Suprapubic skin (tissue), 4 donors: Measurements from ENCODE around the gene TRMT11. TPM values are rescaled to one million over a fixed set of nuclear protein-coding genes. Genes with fewer than 3 reads are reported as not detected.
A peak's percentile ranks its signal among the peaks of the same experiment; 100 is the strongest.

Source experiments
- DNase-seq, 2 donors: peaks; one replicate each; pipeline ENCODE4 v3.0.0-alpha.2; 2019; ENCODE audit warnings: low spot score in 2 of 2
- H3K27ac ChIP-seq: fragments of 200-600 bp; sonication (generic); one replicate; pipeline ENCODE4 v1.5.1; 2019
- H3K27me3 ChIP-seq: fragments of 200-600 bp; sonication (generic); one replicate; pipeline ENCODE4 v1.5.1; 2019
- H3K36me3 ChIP-seq: fragments of 200-600 bp; sonication (generic); one replicate; pipeline ENCODE4 v1.5.1; 2019
- H3K4me1 ChIP-seq: fragments of 200-600 bp; sonication (generic); one replicate; pipeline ENCODE4 v1.5.1; 2019
- H3K4me3 ChIP-seq: fragments of 200-600 bp; sonication (generic); one replicate; pipeline ENCODE4 v1.5.1; 2019; ENCODE audit warnings: mild to moderate bottlenecking
- H3K9me3 ChIP-seq: fragments of 200-600 bp; sonication (generic); one replicate; pipeline ENCODE4 v1.5.1; 2019
- EP300 ChIP-seq: sonication (generic); formaldehyde crosslinking; IDR thresholded peaks from one replicate; pipeline ENCODE4 v1.6.1; 2017; ENCODE audit warnings: antibody characterized with exemption
- POLR2A ChIP-seq, 2 donors: fragments of 450-650 bp; IDR thresholded peaks; one replicate each; pipeline ENCODE4 v1.6.1; 2017; ENCODE audit warnings: antibody characterized with exemption in 2 of 2, mild to moderate bottlenecking in 2 of 2, moderate library complexity in 2 of 2
- POLR2AphosphoS5 ChIP-seq, 3 donors: sonication (generic); formaldehyde crosslinking; IDR thresholded peaks; one replicate each; pipeline ENCODE4 v1.6.1; 2017; ENCODE audit warnings: antibody characterized with exemption in 3 of 3
- WGBS: methylation state at CpG from one replicate; pipeline ENCODE4 v1.1.5; 2018; 5-methylcytosine and 5-hydroxymethylcytosine counted together
- total RNA-seq, 4 donors: library from RNA; depleted of rRNA; stranded (reverse); fragments of >200 nt; gene quantifications; one replicate each; pipeline ENCODE4 v1.1.0, GENCODE V29; 2016
- TF ChIP-seq, protein P1 (sequence below), 2 donors: fragments of 200-600 bp in 1 of 2; fragments of 450-650 bp in 1 of 2; sonication (generic) in 1 of 2; IDR thresholded peaks; one replicate each; pipeline ENCODE4 v1.5.1; 2016 to 2019; ENCODE audit warnings: antibody characterized with exemption in 2 of 2, mild to moderate bottlenecking in 1 of 2, moderate library complexity in 1 of 2

The TRMT11 gene
- total RNA-seq, 4 donors from 2014 or later = 6.6 to 28.4 (median 11.1) TPM

DNA sequence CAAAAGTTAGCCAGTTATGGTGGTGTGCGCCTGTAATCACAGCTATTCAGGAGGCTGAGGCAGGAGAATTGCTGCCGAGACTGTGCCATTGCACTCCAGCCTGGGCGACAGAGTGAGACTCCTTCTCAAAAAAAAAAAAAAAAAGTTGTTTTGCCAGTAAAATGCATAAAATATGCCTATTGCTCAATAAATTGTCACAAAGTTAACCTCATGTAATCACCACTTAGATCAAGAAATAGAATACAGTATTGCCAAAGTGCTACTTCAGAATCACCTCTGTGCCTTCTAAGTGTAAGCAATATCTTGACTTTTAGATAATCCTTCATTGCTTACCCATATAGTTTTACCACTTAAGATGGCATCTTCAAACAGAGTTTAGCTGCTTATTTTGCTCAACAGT lies 80.7 kb downstream of the TRMT11 start:
- 86% methylated on average over 3 of the region's 3 CpGs for WGBS
- Histone ChIP-seq H3K27ac (no peak overlapping the region), H3K9me3 (peaks cover 4% of the 10 kb centered on the region), H3K36me3 (no peaks in the 10 kb centered on the region), H3K4me3 (no peak overlapping the region), H3K27me3 (no peaks in the 10 kb centered on the region), H3K4me1 (peaks cover 5% of the 10 kb centered on the region)
- no peak for TF ChIP-seq POLR2A (IDR thresholded peaks at IDR 0.05)
- no peak for DNase-seq

DNA sequence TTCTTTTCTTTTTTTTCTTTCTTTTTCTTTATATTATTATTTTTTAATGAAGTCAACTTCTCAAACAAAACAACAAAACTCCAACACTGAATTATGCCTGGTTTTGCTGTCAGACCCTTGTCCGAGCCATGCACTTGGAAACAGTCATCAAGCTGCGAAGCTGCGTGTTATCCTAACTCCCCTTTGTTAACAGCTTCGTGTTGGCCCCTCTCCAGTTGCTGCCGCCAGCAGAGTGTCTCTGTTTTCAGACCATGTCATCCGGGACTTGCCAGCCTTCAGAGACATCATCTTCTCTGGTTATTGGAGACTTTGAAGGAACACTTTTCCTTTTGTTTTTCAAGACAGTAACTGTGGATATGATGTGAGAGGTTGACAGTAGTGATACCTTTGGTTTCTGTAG lies 83.1 kb downstream of the TRMT11 start:
- Histone ChIP-seq H3K27ac (no peak overlapping the region), H3K27me3 (no peaks in the 10 kb centered on the region), H3K9me3 (peaks cover 4% of the 10 kb centered on the region), H3K4me3 (no peak overlapping the region), H3K36me3 (no peaks in the 10 kb centered on the region), H3K4me1 (peaks cover 5% of the 10 kb centered on the region)
- 71% methylated on average over 6 of the region's 6 CpGs for WGBS
- no peak for DNase-seq
- TF ChIP-seq EP300 = no peak
- TF ChIP-seq, protein P1, sequence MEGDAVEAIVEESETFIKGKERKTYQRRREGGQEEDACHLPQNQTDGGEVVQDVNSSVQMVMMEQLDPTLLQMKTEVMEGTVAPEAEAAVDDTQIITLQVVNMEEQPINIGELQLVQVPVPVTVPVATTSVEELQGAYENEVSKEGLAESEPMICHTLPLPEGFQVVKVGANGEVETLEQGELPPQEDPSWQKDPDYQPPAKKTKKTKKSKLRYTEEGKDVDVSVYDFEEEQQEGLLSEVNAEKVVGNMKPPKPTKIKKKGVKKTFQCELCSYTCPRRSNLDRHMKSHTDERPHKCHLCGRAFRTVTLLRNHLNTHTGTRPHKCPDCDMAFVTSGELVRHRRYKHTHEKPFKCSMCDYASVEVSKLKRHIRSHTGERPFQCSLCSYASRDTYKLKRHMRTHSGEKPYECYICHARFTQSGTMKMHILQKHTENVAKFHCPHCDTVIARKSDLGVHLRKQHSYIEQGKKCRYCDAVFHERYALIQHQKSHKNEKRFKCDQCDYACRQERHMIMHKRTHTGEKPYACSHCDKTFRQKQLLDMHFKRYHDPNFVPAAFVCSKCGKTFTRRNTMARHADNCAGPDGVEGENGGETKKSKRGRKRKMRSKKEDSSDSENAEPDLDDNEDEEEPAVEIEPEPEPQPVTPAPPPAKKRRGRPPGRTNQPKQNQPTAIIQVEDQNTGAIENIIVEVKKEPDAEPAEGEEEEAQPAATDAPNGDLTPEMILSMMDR (IDR thresholded peaks at IDR 0.05) = no peak
- no peak for TF ChIP-seq POLR2AphosphoS5 (IDR thresholded peaks at IDR 0.05)
- no peak for TF ChIP-seq POLR2A (IDR thresholded peaks at IDR 0.05)

DNA sequence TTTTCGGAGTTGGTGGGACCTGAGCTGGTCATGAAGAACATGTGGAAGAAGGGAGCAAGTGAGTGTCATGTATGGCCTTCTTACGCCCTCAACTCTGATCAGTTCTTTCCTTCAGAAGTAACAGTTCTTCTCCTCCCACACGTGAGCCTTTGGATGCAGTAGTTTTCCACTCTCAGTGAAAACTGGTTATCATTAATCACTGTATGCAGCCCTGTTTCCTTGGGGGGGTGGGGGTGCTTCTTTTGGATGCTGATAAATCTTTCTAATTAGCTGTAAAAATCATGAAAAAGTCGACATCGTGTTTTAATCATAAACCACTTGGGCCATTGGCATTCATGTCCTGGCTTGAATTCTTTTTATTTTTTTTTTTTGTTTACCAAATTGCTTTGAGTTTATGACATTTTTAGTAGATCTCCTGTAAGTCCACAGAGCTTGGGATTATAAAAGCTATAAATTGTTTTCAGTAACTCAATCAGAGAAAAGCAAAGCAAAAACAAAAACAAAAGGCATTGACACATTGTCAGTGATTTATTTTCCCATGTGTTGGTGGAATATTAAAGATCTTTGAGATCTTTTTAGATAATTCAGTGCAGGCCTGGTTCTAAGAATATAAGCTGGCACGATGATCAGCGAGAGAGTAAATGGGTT lies 84.8 kb downstream of the TRMT11 start:
- Histone ChIP-seq H3K4me3 (no peak overlapping the region), H3K27me3 (no peaks in the 10 kb centered on the region), H3K4me1 (peaks cover 5% of the 10 kb centered on the region), H3K36me3 (no peaks in the 10 kb centered on the region), H3K27ac (peak overlapping the region; percentile 65), H3K9me3 (peaks cover 2% of the 10 kb centered on the region)
- no peak for DNase-seq
- WGBS = 52% methylated on average over 7 of the region's 7 CpGs
- TF ChIP-seq POLR2A (IDR thresholded peaks at IDR 0.05) (no peak), EP300 (no peak), POLR2AphosphoS5 (IDR thresholded peaks at IDR 0.05) (no peak)
- TF ChIP-seq, protein P1 (IDR thresholded peaks at IDR 0.05) = no peak

DNA sequence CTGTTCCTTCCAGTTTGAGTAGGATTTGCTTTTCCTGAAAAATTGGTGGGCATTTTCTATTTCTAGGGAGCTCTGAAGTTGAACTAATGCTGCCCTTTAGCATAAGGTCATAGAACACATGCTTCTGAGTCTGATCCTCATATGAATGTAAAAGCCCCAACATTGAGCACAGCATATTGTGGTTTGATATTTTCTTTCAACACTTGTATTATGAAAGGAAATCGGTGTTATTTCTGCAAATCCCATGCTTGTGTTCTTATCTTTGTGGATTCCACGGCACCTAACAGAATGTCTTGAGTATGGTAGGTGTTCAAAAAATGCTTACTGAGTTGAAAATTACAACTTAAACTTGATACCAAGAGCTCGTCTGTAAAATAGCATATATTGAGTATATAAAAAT lies 85.8 kb downstream of the TRMT11 start:
- 95% methylated on average over 3 of the region's 3 CpGs for WGBS
- Histone ChIP-seq H3K4me3 (no peak overlapping the region), H3K27ac (no peak overlapping the region), H3K27me3 (no peaks in the 10 kb centered on the region), H3K4me1 (peaks cover 5% of the 10 kb centered on the region), H3K36me3 (no peaks in the 10 kb centered on the region), H3K9me3 (no peaks in the 10 kb centered on the region)
- DNase-seq = no peak
- TF ChIP-seq POLR2AphosphoS5 (IDR thresholded peaks at IDR 0.05) (no peak), EP300 (no peak), POLR2A (IDR thresholded peaks at IDR 0.05) (no peak)
- TF ChIP-seq, protein P1 (IDR thresholded peaks at IDR 0.05) = no peak

DNA sequence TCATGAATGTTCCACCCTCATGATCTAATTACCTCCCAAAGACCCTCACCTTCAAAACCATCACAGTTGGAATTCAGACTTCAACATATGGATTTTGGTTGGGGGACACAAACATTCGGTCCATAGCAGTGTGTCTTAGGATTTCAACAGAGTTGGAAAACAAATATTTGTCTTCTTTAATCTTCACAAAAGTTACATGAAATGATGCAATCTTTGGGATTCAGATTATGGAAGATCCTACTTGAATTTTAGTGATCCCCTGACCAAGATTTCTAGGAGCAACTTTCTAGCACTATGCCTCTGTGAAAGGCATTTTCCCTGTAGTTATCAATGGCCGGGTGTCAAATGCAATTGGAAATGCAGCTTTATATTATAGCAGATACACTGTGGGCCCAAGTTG lies 86.5 kb downstream of the TRMT11 start:
- H3K36me3 ChIP-seq = no peaks in the 10 kb centered on the region
- 91% methylated on average over 2 of the region's 2 CpGs for WGBS
- no peak overlapping the region for H3K27ac ChIP-seq
- TF ChIP-seq POLR2A (IDR thresholded peaks at IDR 0.05) = no peak
- TF ChIP-seq, protein P1 (IDR thresholded peaks at IDR 0.05) = no peak
- TF ChIP-seq EP300 = no peak
- no peaks in the 10 kb centered on the region for H3K9me3 ChIP-seq
- peaks cover 10% of the 10 kb centered on the region for H3K4me1 ChIP-seq
- H3K27me3 ChIP-seq = no peaks in the 10 kb centered on the region
- no peak for DNase-seq
- H3K4me3 ChIP-seq = no peak overlapping the region
